ENCODE results near the gene DNAH9.

DNAH9 gene

GRCh38 chr17:11780621-11781020 lies 182.4 kb downstream of the DNAH9 start:
- DNase-seq = no peak

- DNase-seq = no peak
Observed at GRCh38 chr17:11786711-11787438, 188.6 kb downstream of the DNAH9 start.

- DNase-seq = no peak
Observed at GRCh38 chr17:11795906-11796305, 197.6 kb downstream of the DNAH9 start.

- no peak for DNase-seq
Observed at GRCh38 chr17:11797803-11798202, 199.5 kb downstream of the DNAH9 start.

- DNase-seq = no peak
Observed at GRCh38 chr17:11803231-11803969, 205.1 kb downstream of the DNAH9 start.

DNA sequence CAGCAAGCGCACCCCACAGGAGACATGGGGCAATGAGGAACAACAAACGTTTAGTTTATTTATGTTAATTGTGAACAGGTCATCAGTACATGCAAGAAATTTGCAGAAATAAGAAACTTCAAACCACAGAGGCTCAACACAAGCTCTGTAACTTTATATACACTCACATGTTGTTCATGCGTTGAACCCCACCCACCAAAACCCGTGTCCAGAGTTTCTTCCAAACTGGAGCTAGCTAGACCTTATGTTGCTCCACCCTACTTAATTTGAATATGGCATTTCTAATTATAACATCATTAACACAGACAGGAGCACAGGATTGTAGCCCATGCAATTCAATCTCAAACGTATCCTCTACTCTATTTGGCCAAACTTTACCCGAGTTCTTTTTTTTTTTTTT lies 206.9 kb downstream of the DNAH9 start:
- DNase-seq = no peak

- DNase-seq = no peak
Observed at GRCh38 chr17:11805952-11806351, 207.7 kb downstream of the DNAH9 start.

DNA sequence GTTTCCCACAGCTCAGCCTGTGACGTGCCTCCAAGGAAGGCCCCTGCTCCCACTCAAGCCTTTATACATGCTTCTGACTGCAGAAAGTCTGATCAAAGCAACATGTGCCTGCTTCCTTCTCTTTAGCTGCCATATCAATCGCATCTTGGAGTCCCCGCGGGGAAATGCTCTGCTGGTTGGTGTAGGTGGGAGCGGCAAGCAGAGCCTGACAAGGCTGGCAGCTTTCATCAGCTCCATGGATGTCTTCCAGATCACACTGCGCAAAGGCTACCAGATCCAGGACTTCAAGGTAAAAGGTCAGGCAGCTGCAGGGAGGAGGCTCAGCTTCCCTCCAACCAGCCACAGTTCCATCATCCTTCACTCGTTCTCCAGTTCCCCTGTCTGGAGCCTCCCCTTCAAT lies 209.3 kb downstream of the DNAH9 start:
- DNase-seq = no peak

DNA sequence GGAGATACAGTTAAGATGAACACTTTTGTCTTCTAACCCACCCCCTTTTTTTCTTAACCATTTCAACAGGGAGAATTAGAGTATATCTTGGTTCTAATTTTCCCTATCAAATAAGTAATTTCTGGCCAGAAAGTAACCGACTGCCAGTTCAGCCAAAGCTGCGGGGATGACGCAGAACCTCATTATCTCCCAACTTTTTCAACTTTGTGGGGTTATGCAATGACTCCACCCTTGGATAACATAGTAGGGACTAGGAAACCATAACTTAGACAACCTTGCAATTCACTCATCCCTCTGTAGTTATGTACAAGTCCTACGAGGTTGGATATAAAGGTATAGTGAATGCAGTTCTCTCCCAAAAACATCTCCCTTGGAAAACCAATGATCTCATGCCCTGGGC lies 215.0 kb downstream of the DNAH9 start:
- DNase-seq = no peak

GRCh38 chr17:11813871-11814270 lies 215.6 kb downstream of the DNAH9 start:
- DNase-seq = no peak

DNA sequence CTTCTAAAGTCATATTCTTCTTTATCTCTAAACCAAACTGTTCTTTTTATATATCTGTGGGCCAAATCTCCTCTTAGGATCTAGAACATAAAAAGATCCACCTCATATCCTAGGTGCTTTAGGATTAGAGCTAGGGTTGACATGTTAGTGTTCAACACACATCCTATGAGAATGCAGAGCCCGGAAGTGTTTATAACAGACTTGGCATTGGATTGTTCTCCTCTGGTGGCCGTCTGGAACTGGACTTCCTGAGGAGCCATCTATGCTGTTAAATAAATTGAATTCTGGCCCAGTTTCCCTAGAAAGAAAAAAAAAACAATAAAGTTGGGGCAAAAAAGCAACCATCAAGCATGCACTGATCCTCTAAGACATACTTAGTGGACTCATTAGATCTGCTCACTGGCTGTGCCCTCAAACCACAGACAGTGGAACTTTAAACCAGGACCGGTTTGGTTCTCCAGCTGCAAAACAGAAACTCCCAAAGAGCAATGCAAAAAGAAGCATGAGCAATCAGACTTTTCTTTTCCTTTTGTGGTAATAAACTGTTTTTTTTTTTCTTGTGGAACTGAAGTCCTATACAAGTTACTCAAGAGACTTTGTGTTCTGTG lies 216.5 kb downstream of the DNAH9 start:
- no peak for DNase-seq

DNA sequence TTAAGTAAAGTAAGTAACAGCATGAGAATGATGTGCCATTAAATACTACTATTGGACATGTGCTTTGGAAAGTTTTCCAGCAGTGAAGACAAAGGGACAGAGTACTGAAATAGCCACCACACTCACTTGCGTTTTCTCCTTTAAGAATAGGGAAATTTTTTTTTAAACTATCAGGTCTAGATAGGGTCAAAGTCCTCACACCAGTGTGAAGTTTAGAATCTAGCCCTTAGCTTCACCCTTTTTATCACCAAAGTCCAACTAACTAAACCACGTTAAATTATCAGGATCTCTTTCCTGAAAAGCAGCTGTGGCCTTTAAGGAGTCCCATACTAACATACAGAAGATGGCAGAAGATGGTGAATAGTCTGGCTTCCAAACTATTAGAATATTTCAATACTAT lies 218.1 kb downstream of the DNAH9 start:
- DNase-seq = no peak

DNA sequence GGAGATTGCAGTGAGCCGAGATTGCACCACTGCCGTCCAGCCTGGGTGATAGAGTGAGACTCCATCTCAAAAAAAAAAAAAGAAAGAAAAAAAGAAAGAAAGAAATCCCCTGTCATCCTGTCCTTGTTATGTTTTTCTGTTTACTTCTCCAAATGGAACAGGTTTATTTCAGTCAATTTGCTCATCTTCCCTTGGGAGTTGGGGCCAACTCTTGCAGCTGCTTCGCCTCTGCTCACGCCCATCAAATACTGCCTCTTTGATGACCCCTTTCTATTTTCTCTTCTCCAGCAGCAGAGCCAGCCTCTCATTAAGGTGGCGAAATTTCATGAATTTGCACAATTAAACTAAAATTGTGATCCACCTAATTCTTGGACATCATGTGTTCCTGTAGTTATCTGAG lies 225.6 kb downstream of the DNAH9 start:
- no peak for DNase-seq

DNA sequence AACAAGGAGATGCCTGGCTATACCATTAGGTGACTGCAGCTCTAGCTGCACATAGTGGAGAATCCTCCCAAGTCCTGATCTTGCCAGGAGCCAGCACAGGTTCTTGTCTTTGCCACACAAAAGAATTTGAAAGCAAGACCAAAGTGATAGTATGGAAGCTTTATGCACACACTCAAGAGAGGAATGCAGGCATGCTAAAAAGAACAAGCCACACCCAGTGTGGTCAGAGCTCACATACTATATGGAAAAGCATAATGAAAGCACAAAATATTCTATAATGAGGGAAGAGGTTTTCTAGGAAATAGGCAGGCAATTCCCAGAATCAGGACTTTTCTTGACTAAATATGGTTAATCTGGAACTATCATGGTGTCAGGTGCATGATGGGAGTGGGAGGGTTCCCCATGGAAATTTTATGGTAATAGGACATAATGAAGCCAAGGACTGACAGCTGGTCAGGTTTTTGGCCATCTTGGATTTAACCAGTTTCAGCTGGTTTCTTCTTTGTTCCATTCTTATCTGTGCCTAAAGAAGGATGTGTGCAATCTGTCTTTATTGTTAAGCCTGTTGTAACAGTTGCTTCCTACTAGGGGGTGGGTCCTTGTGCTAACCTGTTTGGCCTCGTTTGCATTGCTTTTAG lies 227.4 kb downstream of the DNAH9 start:
- DNase-seq = no peak

- DNase-seq = no peak
Observed at GRCh38 chr17:11832401-11833137, 234.3 kb downstream of the DNAH9 start.

GRCh38 chr17:11836508-11836907 lies 238.2 kb downstream of the DNAH9 start:
- DNase-seq = no peak

DNA sequence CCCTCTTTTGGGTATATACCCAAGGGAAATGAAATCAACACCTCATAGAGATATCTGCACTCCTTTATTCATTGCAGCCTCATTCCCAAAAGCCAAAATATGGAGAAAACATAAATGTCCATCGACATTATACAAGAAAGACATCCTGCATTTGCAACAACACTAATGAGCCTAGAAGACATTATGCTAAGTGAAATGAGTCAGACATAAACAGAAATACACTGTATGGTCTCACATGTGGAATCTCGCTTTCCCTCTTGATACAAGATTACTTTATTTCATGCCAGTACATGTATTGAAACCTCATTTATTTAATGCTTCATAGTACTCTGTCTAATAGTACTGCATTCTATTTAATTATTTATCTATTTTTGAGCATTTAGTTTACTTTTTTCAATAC lies 241.8 kb downstream of the DNAH9 start:
- DNase-seq = no peak

GRCh38 chr17:11840831-11841230 lies 242.6 kb downstream of the DNAH9 start:
- DNase-seq = no peak

- DNase-seq = no peak
Observed at GRCh38 chr17:11848330-11848729, 250.1 kb downstream of the DNAH9 start.

DNA sequence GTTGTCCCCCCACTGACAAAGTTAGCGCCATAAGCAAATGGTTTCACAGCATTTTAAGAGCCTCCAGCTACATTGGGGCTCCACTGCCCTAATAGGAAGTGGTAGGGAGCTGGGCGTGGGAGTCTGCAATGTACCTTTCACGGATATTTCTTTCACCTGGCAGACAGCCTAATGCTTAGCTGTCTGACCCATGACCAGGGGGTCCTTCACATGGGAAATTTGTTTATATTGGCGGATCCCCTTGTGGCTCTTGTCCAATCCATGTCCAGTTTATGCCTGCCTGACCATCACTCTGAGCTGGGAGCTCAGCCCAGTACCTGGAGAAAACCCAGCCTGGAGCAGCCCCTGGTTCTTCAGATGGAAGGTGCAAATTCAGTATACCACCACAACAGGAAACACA lies 254.0 kb downstream of the DNAH9 start:
- no peak for DNase-seq

DNA sequence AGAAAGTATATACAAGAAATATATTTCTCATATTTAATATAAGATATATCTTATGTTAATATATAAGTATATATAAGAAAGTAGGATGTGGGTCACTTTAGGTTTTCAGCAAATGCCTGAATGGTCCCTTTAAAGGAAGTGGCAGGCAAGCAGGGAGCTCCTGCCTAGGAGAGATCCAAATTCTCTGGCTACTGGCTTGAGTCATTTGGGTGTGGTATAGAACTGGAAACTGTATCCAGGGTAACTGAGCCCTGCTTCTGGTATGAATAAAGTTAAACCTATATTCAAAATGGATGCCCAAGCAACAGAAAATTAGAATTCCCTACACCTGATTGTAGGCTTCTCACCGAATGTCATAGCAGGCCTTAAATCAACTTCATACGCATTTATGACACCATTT lies 254.6 kb downstream of the DNAH9 start:
- no peak for DNase-seq

DNA sequence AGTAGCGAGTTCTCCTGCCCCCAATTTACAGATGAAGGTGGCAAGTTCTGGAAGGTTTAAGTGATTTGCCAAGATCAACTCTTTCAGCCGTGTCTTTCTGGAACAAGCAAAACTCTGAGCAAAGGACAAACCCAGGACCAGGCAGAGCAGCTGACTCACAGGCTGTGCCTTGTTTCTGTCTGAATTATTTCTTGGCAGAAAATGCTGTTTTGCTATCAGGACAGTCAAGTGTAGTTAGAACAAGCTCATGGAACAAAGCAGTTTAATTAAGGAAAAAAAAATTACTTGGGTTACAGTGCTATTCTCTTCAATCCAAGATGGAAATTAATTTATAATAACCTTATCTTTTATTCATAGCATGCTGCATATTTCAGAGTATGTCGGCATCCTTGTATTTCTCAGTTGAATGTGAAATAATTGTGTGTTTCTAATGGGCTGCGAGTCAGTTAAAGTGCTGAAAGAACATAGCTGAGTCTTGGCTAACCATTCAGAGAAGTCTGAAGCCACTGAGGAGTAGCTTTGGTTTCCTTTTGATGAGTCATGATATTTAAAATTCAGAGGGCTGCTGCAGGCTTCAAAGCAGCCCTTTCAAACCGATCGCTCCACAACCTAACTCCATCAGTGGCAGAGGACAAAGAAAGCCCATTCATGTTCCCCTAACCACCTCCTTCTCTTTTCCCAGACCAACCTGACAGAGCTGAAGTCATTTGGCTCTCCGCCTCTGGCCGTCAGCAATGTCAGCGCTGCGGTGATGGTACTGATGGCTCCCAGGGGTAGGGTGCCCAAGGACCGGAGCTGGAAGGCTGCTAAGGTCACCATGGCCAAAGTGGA lies 255.3 kb downstream of the DNAH9 start:
- DNase-seq = no peak
